Measurements from ENCODE around the gene COL25A1.

COL25A1 gene

DNA sequence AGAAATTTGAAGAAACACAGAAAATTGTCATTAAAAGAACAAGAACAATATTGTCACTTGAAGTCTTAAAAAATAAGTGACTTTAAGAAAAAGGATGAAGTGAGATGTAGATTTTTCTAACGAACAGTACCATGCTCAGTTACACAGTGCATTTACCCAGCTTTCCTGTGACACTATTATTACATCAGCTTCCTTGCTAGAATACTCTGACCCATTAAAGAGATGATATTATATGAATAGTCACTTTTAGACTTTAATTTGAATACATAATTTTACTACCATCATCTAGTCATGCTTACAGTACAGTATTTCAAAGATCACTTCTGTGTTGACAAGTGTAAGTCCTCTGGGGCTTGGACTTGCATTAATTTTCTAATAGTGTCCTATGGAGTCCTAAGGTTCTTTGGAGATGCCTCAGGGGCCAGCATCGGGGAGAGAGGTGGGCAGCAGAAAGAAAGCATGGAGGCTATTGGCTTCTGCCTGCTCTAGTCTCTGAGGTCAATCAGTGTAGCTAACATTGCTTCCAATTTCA lies 10.7 kb downstream of the COL25A1 start:
- DNase-seq = no peak

DNA sequence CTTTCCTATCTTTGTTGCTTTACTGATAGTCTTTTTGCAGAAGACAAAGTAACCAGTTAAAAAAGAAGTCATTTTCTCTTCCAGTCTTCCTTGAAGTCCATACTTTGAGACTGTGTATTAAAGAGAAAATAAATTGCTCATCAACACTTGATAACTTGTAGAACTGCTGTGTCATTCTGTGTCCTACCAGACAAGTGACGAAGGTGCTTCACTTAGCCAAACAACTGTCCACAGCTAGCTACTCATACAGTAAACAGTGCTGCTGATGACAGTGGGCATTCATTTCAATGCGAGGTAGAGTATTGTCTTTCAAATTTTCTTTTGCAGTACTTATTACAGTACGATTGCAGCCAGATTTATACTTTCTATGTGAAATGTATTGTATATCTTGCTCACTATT lies 11.5 kb downstream of the COL25A1 start:
- DNase-seq = no peak

DNA sequence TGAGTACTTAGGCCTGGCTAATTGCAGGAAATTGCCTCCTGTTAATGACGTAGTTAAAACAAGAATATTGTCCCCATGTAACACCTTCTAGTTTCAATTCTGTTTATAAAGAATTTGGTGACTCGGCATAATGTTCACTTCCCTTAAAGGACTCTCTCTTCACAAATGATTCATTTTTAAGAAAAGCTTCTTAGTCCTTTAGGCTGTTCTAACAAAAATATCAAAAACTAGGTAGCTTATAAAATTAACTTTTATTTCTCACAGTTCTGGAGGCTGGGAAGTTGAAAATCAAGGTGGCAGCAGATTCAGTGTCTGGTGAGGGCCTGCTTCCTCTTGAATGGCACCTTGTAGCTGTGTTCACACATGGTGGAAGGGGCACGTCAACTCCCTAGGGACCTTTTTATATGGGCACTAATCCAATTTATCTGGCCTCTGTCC lies 23.8 kb downstream of the COL25A1 start:
- no peak for DNase-seq

DNA sequence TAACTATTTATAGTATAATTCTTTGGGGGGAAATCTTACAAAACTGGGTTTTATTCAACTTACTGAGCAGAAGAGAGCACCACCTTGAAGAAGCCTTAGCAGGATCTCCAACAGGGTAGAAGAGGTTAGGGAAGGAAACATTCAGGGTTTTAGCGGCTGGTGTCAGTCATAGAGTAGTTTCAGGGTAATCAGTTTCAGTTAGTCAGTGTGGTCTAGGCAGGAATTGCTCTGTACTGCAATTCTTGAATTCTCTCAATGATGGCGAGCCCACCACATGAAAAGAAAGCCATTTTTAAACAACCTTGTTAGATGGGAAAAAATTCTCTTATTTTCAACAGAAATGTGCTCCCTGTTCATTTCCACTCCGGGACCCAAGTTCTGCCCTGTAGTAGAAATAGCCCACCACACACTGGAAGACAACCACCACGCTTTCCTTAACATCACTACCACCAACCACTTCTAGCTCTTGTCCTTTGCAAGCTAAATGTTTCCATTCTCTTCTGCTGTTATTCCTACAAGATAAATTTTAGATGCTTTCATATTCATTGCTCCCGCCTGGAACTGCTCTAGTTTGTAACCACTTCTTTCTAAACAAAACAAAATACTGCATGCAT lies 25.9 kb downstream of the COL25A1 start:
- no peak for DNase-seq

DNA sequence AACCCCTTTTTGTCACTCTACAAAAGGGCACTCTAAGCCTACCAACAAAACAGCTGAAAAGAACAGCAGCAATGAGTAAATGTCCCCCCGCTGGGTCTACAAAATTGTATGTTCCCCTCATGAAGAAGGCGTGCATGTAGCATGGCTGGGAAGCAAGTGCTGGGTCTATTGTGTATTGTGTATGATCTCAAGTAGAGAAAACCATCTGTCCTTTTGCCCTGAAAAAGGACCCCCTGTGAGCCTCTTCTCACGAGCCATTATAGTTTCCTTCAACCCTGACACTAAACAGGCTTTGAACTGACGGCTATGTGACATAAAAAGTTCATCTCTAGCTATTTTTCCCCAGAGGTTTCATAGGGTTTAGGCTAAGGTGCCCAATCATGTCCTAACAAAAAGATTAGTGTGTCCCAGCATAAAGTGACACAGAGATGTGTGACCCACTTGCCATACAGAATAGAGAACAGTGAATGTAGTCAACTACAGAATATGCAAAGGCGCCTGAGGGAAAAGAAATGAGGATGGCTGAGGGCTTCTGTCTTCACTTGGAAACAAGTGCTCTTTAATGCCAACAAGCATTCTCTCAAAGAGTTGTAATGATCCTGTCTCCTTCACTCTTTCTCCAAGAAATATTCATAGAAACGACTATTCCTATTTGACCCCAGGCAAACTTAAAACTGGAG lies 27.3 kb downstream of the COL25A1 start:
- no peak for DNase-seq

DNA sequence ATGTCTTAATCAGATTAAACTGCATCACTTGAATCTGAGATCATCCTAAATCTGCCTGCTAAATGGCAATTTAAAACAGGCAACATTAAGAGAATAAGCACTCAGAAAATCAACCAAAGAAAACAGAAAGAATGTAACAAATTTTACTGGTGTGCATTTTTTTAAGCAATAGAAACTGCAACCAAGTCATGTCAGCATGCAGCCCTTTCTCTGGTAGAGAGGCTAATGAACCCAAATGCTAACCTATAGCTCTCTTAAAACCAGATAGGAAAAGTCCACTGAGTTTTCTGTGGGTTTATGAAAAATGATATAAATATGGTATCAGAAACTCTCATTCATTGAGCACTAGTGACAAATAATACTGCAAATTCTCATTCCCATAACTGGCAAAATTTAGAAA lies 35.6 kb downstream of the COL25A1 start:
- DNase-seq = no peak

- no peak for DNase-seq
Observed at GRCh38 chr4:109266236-109266635, 36.2 kb downstream of the COL25A1 start.

- DNase-seq = no peak
Observed at GRCh38 chr4:109263721-109264120, 38.7 kb downstream of the COL25A1 start.

DNA sequence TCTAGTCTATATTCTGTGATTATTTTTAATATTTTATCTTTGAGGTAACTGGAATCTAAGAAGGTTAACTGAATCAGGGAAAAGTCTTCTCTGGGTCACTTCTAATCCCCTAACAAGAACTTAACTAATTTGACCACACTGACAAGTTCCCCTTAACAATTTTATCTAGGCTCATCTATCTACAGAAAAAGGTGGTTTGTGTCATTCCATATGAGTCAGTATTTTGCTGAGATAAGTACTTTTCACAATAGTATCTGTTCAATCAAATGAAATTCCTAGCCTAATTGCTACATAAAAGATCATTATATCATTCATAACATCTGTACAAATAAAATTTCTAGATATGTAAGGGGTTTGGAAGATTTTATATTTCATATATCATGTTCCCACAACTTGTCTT lies 45.6 kb downstream of the COL25A1 start:
- DNase-seq = no peak

GRCh38 chr4:109254845-109255244 lies 47.6 kb downstream of the COL25A1 start:
- DNase-seq = no peak

DNA sequence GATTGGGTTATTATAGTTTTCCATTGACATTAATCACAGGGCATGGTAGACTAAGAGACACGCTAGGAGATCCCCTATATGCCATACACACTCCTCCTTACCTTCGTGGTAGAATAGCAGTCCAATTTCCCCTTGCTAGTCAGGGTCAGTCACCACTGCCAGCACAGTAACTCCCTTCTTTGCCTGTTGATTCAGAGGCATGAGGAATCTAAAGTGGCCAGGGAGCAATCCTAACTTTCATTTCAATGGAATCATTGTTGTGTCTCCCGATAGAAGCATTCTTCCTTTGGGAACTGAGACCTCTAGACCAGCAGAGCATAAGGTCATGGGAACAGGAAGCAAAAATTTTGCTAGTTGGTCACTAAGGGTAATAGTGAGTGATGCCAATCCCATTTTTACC lies 51.1 kb downstream of the COL25A1 start:
- DNase-seq = no peak

DNA sequence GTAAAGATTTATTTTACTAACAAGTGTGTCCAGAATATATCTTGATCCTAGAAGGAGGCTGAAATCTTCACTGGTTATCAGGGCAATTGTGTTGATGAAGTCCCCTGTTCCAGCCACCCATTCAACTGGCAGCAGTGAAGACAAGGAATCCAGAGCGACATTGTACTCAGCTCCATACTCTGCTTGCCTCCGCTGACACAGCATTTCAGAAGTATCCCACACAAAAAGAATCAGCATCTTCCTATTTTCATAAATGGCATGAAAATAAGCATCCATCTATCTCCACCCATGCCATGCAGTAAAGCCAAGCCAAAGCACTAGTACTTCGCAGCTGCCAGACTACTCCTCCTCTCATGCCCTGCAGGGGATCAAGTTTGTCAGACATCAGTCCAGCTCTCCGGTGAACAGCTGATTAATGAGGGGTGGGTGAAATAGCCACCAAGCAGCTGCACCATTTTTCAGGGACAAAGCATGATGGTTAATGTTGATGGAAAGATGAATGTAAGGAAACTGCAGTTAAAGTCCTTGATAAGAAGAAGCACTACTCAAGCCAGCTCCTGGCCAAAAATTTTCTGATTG lies 54.0 kb downstream of the COL25A1 start:
- DNase-seq = no peak

- no peak for DNase-seq
Observed at GRCh38 chr4:109243871-109244270, 58.6 kb downstream of the COL25A1 start.

DNA sequence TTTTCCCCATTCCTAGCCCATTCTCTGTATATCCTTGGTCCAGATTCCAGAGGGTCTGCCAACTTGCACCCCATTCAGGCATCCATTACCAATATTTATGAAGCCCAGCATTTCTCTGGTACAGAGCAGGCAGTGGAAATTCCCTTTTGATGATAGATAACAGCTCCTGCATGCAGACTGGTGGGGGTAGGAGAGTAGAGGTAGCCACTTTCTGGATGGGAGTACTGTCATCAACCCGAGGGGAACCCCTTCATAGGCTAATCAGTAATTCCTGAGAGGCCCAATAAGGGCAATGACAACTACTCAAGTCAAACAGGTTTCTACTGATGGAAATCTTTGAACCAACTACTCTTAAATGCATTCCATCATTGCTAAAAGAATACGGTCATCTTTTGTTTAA lies 63.7 kb downstream of the COL25A1 start:
- DNase-seq = no peak

- DNase-seq = no peak
Observed at GRCh38 chr4:109235683-109236082, 66.8 kb downstream of the COL25A1 start.

- no peak for DNase-seq
Observed at GRCh38 chr4:109234596-109234995, 67.9 kb downstream of the COL25A1 start.

DNA sequence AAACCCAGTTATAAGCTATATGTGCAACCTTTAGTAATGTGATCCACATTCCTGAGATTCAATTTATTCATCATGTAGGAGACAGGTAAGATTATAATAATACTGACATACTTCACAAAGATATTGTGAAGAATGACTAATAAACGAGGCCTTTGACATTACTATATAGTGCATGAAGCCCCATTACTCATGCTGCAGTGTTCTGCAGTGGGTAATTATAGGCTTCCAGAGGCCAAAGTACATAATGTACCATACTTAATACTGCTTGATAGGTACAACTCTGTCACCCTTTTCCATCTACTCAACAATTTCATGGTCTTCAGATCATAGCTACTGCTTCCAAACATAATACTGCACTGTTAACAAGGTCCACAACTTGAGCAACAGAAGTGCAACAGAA lies 68.9 kb downstream of the COL25A1 start:
- no peak for DNase-seq

- no peak for DNase-seq
Observed at GRCh38 chr4:109232681-109233080, 69.8 kb downstream of the COL25A1 start.

GRCh38 chr4:109231331-109231730 lies 71.1 kb downstream of the COL25A1 start:
- DNase-seq = no peak

DNA sequence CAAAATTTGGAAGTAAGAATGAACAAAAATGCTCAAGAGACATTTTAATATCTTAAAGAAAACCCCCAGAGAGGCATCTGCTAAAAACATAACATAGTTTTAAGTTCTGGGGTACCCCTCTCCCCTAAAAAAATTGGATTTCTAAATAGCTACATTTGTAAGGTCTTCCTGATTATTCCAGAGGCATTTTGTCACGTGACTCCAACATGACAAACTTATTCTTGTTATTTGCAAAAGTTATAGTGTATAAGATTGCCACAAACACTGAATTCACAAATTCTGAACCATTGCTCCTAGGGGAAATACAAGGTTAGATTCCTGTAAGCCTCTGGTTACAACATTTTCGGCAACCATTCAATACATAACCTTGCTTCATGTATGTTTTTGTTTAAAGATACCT lies 73.4 kb downstream of the COL25A1 start:
- no peak for DNase-seq

DNA sequence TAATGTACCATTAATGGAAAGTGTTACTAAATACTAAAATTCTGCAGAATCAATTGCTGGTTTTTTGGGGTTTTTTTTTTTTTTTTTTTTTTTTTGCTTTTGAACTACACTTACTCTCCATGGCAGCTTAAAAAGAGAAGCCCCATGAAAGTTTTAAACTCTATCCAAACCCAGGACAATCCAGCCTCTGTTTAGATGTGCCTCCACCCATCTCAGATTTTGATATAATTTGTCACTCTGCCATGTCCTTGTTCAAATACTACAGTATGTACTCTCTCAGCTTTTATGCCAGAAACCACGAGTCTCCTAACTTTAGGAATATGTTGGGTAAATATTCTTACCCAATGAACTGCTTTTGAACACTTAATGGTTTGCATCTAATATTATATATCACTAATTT lies 84.2 kb downstream of the COL25A1 start:
- DNase-seq = no peak

DNA sequence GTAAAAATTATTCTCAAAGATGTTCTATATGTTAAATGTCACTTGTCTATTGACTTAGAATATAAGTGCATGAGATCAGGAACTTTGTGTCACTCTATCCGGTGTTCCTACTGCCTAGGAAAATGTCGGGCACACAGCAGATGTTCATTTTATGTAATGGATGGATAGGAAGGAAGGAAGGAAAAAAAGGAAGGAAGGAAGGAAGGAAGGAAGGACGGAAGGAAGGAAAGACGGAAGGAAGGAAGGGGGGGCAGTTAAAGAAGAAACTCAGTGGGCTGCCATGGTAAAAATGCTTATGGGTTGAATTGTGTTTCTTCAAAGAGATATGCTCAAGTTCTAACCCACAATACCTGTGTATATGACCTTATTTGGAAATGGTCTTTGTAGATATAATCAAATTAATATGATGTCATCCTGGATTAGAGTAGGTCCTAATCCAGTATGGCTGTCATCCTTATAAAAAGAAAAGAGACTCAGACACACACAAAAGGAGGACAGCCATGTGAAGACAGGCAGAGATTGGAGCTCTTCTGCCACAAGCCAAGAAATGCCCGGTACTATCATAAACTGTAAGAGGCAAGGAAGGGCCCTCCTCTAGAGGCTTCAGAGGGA lies 86.3 kb downstream of the COL25A1 start:
- DNase-seq = no peak

DNA sequence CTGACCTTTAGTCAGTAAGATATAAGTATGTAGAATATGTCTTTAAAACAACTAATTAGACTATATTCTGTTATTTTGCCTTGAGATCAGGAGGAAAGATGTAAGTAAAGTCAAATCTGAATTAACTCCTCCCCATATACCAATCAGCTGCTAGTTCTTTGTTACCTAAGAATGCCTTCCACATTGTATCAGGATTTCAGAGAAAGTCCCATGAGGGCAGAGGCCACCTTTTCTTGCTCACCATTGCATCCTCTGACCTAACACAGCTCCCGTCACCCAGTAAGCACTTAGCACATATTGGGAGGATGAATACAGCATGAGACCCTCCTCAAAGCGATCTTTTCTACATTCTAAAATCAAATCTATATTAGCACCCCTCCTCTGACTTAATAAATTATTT lies 87.0 kb downstream of the COL25A1 start:
- no peak for DNase-seq

All from activated CD4-positive, alpha-beta T cell treated with anti-CD3 and anti-CD28 coated beads, Interleukin-2, amount 50 U/mL, for 4 hours (primary cell).